Measurements from ENCODE around the gene ISG20L2. TPM values are rescaled to one million over a fixed set of nuclear protein-coding genes. Genes with fewer than 3 reads are reported as not detected.

Gene ISG20L2
- total and polyA plus RNA-seq, 4 experiments from 2014 or later = 11.4 to 53.1 (median 33.6) TPM

GRCh38 chr1:156755527-156755950, 27.0 kb upstream of the ISG20L2 start:
- ChIA-PET CTCF (ENCODE audit: partially characterized antibody) (interaction anchor here (1.3 to 2.4 kb wide), 4 partner anchors 29 to 150 kb away, joined by 3 to 8 read pairs (median 4); partner anchors contain the start of gene NTRK1), POLR2A (ENCODE audit: partially characterized antibody) (interaction anchor here (3.4 kb wide), 1 partner anchor 11 kb away, joined by 17 read pairs; the partner anchor contains the start of gene PRCC)
- Histone ChIP-seq H3K27me3 (ENCODE audit: insufficient read depth, low read length) (no peaks in the 10 kb centered on the region), H3K4me1 (ENCODE audit: insufficient read depth, low read length) (peaks cover 12% of the 10 kb centered on the region), H3K36me3 (ENCODE audit: insufficient read depth, low read length) (no peaks in the 10 kb centered on the region), H3K9me3 (ENCODE audit: control insufficient read depth in 1 of 2, low read length in 2 of 2) (no peaks in the 10 kb centered on the region), H3K27ac (ENCODE audit: low read depth, low read length) (no peak overlapping the region), H3K4me3 (ENCODE audit: low read length in 2 of 2) (no peak overlapping the region)
- no peak overlapping the region for H3K4me3 Mint-ChIP-seq
- no peak for DNase-seq
- H3K4me1 Mint-ChIP-seq = peaks cover 9 to 31% (median 16%) of the 10 kb centered on the region in 4 donors
- H3K36me3 Mint-ChIP-seq = peaks cover 0 to 7% of the 10 kb centered on the region in 2 donors
- no peak overlapping the region for H3K27ac Mint-ChIP-seq
- no peaks in the 10 kb centered on the region for H3K27me3 Mint-ChIP-seq
- no peaks in the 10 kb centered on the region for H3K9me3 Mint-ChIP-seq
- intact Hi-C loops (cut with micrococcal nuclease) = no loop called here

DNA sequence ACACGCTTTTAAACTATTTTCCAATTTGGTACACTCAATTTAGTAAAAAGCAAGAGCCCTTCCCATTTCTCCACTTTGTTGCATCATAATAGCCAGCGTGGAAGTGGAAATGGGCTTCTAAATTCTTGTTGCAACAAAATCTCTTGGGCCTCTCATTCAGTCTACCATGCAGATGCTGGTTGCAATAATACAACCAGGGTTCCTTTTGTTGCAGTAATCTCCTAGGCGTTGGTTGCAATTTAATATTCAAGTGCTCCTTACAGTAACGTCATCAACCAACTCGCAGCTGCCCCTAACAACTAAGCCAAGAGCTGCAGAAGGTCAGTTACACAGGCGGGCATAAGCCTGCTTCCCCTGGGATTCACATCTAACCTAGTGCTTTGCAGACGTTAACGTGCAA, 25.7 kb upstream of the ISG20L2 start:
- Mint-ChIP-seq H3K27me3 (no peaks in the 10 kb centered on the region), H3K27ac (no peak overlapping the region), H3K36me3 (peaks cover 0 to 13% of the 10 kb centered on the region in 2 donors), H3K4me3 (no peak overlapping the region), H3K9me3 (no peaks in the 10 kb centered on the region), H3K4me1 (peaks cover 18 to 44% (median 27%) of the 10 kb centered on the region in 4 donors)
- Histone ChIP-seq H3K36me3 (ENCODE audit: insufficient read depth, low read length) (no peaks in the 10 kb centered on the region), H3K4me1 (ENCODE audit: insufficient read depth, low read length) (peaks cover 22% of the 10 kb centered on the region), H3K27ac (ENCODE audit: low read depth, low read length) (no peak overlapping the region), H3K27me3 (ENCODE audit: insufficient read depth, low read length) (no peaks in the 10 kb centered on the region), H3K4me3 (ENCODE audit: low read length in 2 of 2) (no peak overlapping the region), H3K9me3 (ENCODE audit: control insufficient read depth in 1 of 2, low read length in 2 of 2) (no peaks in the 10 kb centered on the region)
- intact Hi-C loops (cut with micrococcal nuclease) = no loop called here
- no peak for DNase-seq
- POLR2A ChIA-PET (ENCODE audit: partially characterized antibody) = interaction anchor here (3.4 to 4.6 kb wide), 2 partner anchors 12 to 27 kb away, joined by 17 to 65 read pairs; partner anchors contain the start of genes ISG20L2, METTL25B and PRCC
- CTCF ChIA-PET (ENCODE audit: partially characterized antibody) = no interaction called here

- Mint-ChIP-seq H3K4me3 (peak overlapping the region; percentile 87 to 97 (median 92)), H3K9me3 (no peaks in the 10 kb centered on the region), H3K27ac (peak overlapping the region in 6 of 7 donors; percentile 85 to 95 (median 93)), H3K27me3 (no peaks in the 10 kb centered on the region), H3K4me1 (peaks cover 28 to 52% (median 38%) of the 10 kb centered on the region in 4 donors), H3K36me3 (peaks cover 0 to 13% of the 10 kb centered on the region in 2 donors)
- Histone ChIP-seq H3K4me1 (ENCODE audit: insufficient read depth, low read length) (peaks cover 34% of the 10 kb centered on the region), H3K4me3 (ENCODE audit: low read length in 2 of 2) (peak overlapping the region in 1 of 2 donors; percentile 88), H3K9me3 (ENCODE audit: control insufficient read depth in 1 of 2, low read length in 2 of 2) (no peaks in the 10 kb centered on the region), H3K27me3 (ENCODE audit: insufficient read depth, low read length) (no peaks in the 10 kb centered on the region), H3K27ac (ENCODE audit: low read depth, low read length) (peak overlapping the region; percentile 82), H3K36me3 (ENCODE audit: insufficient read depth, low read length) (no peaks in the 10 kb centered on the region)
- intact Hi-C loops (cut with micrococcal nuclease) = no loop called here
- ChIA-PET CTCF (ENCODE audit: partially characterized antibody) (interaction anchor here (1.0 to 3.9 kb wide), 5 partner anchors 11 to 107 kb away, joined by 3 to 34 read pairs (median 8); partner anchors contain the start of genes ISG20L2, METTL25B, MRPL24 and PRCC), POLR2A (ENCODE audit: partially characterized antibody) (interaction anchor here (1.1 to 4.6 kb wide), 6 partner anchors 11 to 63 kb away, joined by 3 to 103 read pairs (median 39); partner anchors contain the start of genes ISG20L2, METTL25B, MRPL24 and PRCC)
- no peak for DNase-seq
Observed at GRCh38 chr1:156752843-156753482, 24.4 kb upstream of the ISG20L2 start.

GRCh38 chr1:156751757-156752481, 23.4 kb upstream of the ISG20L2 start:
- DNase-seq = peak; percentile 91 to 98 (median 93)
- Mint-ChIP-seq H3K4me1 (peaks cover 36 to 62% (median 47%) of the 10 kb centered on the region in 4 donors), H3K36me3 (peaks cover 0 to 13% of the 10 kb centered on the region in 2 donors), H3K4me3 (peak overlapping the region; percentile 87 to 97 (median 92)), H3K9me3 (no peaks in the 10 kb centered on the region), H3K27ac (peak overlapping the region; percentile 84 to 95 (median 92)), H3K27me3 (no peaks in the 10 kb centered on the region)
- ChIA-PET CTCF (ENCODE audit: partially characterized antibody) (interaction anchor here (1.0 to 3.9 kb wide), 5 partner anchors 10 to 108 kb away, joined by 3 to 34 read pairs (median 8); partner anchors contain the start of genes ISG20L2, METTL25B, MRPL24 and PRCC), POLR2A (ENCODE audit: partially characterized antibody) (interaction anchor here (0.6 to 4.6 kb wide), 16 partner anchors 10 to 469 kb away, joined by 3 to 103 read pairs (median 4); partner anchors contain the start of genes ISG20L2, MEF2D, METTL25B and MRPL24)
- Histone ChIP-seq H3K4me1 (ENCODE audit: insufficient read depth, low read length) (peaks cover 44% of the 10 kb centered on the region), H3K36me3 (ENCODE audit: insufficient read depth, low read length) (no peaks in the 10 kb centered on the region), H3K27me3 (ENCODE audit: insufficient read depth, low read length) (no peaks in the 10 kb centered on the region), H3K27ac (ENCODE audit: low read depth, low read length) (peak overlapping the region; percentile 82), H3K4me3 (ENCODE audit: low read length in 2 of 2) (peak overlapping the region; percentile 42 to 88), H3K9me3 (ENCODE audit: control insufficient read depth in 1 of 2, low read length in 2 of 2) (no peaks in the 10 kb centered on the region)
- intact Hi-C loops (cut with micrococcal nuclease) = loop anchor here (1.0 kb wide), 4 partner anchors 11 to 247 kb away; partner anchors contain the start of genes ISG20L2, METTL25B, MRPL24 and PRCC

DNA sequence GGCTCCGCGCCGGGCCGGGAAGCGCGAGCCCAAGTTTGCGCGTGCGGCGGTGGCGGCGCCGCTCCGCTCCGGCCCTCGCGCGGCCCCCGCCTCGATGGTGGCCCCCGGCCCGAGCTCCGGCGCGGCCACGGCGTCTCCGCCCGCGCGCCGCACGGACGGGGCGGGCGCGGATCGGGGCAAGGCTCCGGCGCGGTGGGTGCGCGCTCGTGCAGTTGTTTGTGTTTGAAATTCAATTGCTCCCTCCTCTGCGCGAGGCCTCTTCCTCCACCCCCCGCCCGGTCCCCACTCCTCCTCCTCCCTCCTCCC, 22.8 kb upstream of the ISG20L2 start, which contains the start of gene HDGF:
HDGF (minus strand) TSS at position 225 of the 306 bp plus-strand sequence. CDS start 246 bp downstream, outside the sequence.
- H3K36me3 Mint-ChIP-seq = peaks cover 0 to 13% of the 10 kb centered on the region in 2 donors
- POLR2A ChIA-PET (ENCODE audit: partially characterized antibody) = interaction anchor here (0.6 to 4.6 kb wide), 16 partner anchors 10 to 469 kb away, joined by 3 to 103 read pairs (median 4); partner anchors contain the start of genes ISG20L2, MEF2D, METTL25B and MRPL24
- H3K4me1 ChIP-seq (ENCODE audit: insufficient read depth, low read length) = peaks cover 49% of the 10 kb centered on the region
- peaks cover 39 to 67% (median 50%) of the 10 kb centered on the region in 4 donors for H3K4me1 Mint-ChIP-seq
- H3K27ac Mint-ChIP-seq = peak within 1 kb of the TSS; percentile 89 to 95 (median 94)
- H3K4me3 Mint-ChIP-seq = peak within 1 kb of the TSS; percentile 91 to 98 (median 94)
- intact Hi-C loops (cut with micrococcal nuclease) = loop anchor here (1.0 kb wide), 4 partner anchors 10 to 246 kb away; partner anchors contain the start of genes ISG20L2, METTL25B, MRPL24 and PRCC
- H3K36me3 ChIP-seq (ENCODE audit: insufficient read depth, low read length) = no peaks in the 10 kb centered on the region
- H3K27me3 Mint-ChIP-seq = no peaks in the 10 kb centered on the region
- peak within 1 kb of the TSS; percentile 45 to 88 for H3K4me3 ChIP-seq (ENCODE audit: low read length in 2 of 2)
- DNase-seq = peak in 1 of 5 donors; percentile 42
- CTCF ChIA-PET (ENCODE audit: partially characterized antibody) = interaction anchor here (0.5 to 3.9 kb wide), 5 partner anchors 10 to 125 kb away, joined by 3 to 34 read pairs (median 8); partner anchors contain the start of genes ISG20L2, METTL25B, MRPL24 and PRCC
- H3K9me3 ChIP-seq (ENCODE audit: control insufficient read depth in 1 of 2, low read length in 2 of 2) = no peaks in the 10 kb centered on the region
- no peaks in the 10 kb centered on the region for H3K9me3 Mint-ChIP-seq
- H3K27me3 ChIP-seq (ENCODE audit: insufficient read depth, low read length) = no peaks in the 10 kb centered on the region
- peak within 1 kb of the TSS; percentile 82 for H3K27ac ChIP-seq (ENCODE audit: low read depth, low read length)

DNA sequence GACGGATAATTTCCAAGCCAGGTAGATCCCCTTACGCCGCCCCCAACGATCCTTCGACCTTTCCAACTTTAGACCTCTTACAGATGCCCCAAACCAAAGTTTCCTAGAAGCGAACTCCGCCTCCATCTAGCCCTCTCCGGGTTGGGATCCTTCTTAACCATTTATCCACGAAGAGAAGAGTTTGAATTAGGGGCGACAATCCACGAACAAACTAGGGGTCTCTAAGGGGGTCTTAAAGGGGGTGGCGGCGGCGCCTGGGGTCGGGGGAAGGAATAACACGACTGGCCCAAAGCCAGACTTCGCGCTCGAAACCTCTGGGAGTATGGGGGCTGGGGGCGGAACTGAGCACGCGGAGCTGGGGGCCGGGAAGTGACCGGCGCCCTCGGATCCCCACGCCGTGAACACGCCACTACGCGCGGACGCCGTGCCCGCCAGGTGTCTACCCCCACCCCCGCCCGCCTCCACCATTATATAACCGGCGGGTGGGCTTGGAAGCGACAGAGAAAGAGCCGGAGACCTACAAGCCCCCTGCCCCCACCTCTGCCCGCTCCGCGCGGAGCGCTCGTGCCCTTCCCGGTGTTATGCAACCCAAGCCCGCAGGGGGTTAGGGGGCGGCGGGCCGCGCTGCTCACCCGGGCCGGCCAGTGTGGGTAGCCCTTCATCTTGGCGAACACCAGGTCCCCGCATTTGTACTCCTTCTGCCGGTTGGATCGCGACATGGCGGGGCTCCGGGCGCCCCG, 22.3 kb upstream of the ISG20L2 start:
- peak overlapping the region; percentile 91 to 98 (median 92) for H3K4me3 Mint-ChIP-seq
- POLR2A ChIA-PET (ENCODE audit: partially characterized antibody) = interaction anchor here (0.6 to 4.6 kb wide), 15 partner anchors 9 to 468 kb away, joined by 3 to 103 read pairs (median 4); partner anchors contain the start of genes ISG20L2, MEF2D, METTL25B and MRPL24
- H3K9me3 Mint-ChIP-seq = peaks cover 0 to 1% (median 0%) of the 10 kb centered on the region in 8 donors

More for the DNA sequence above, 22.3 kb upstream of the ISG20L2 start:
- H3K4me1 ChIP-seq (ENCODE audit: insufficient read depth, low read length) = peaks cover 54% of the 10 kb centered on the region
- peak overlapping the region; percentile 45 to 74 for H3K4me3 ChIP-seq (ENCODE audit: low read length in 2 of 2)
- peak in 1 of 5 donors; percentile 63 for DNase-seq
- no peaks in the 10 kb centered on the region for H3K27me3 ChIP-seq (ENCODE audit: insufficient read depth, low read length)
- intact Hi-C loops (cut with micrococcal nuclease) = loop anchor here (1.0 kb wide), 4 partner anchors 10 to 246 kb away; partner anchors contain the start of genes ISG20L2, METTL25B, MRPL24 and PRCC
- CTCF ChIA-PET (ENCODE audit: partially characterized antibody) = interaction anchor here (0.5 to 3.9 kb wide), 4 partner anchors 9 to 124 kb away, joined by 3 to 34 read pairs (median 12); partner anchors contain the start of genes ISG20L2, METTL25B and MRPL24
- peak overlapping the region; percentile 75 for H3K27ac ChIP-seq (ENCODE audit: low read depth, low read length)
- H3K9me3 ChIP-seq (ENCODE audit: control insufficient read depth in 1 of 2, low read length in 2 of 2) = no peaks in the 10 kb centered on the region
- no peaks in the 10 kb centered on the region for H3K27me3 Mint-ChIP-seq
- peaks cover 0 to 14% of the 10 kb centered on the region in 2 donors for H3K36me3 Mint-ChIP-seq
- peak overlapping the region; percentile 87 to 95 (median 94) for H3K27ac Mint-ChIP-seq
- no peaks in the 10 kb centered on the region for H3K36me3 ChIP-seq (ENCODE audit: insufficient read depth, low read length)
- H3K4me1 Mint-ChIP-seq = peaks cover 42 to 73% (median 54%) of the 10 kb centered on the region in 4 donors
